Stimulated activated naive B cell treated with anti-CD40 and anti-IgM and Interleukin-4, amounts not matched to agents 10 μg/mL and 1 μg/mL and 100 μg/mL, for 72 hours (primary cell): ENCODE results near the gene BEX4.
"Not testable (repeated sequence)": the region's sequence is repeated elsewhere in the genome, so short reads cannot be mapped to it uniquely, and the experiment has no call there.

ENCODE experiments used
- ATAC-seq, 2 donors: fragments of 150-1000 bp; cut with Tn5 transposase; replicated peaks; 2 replicates each; pipeline ENCODE4 v1.10.0; 2021; ENCODE audit warnings: moderate library complexity in 1 of 2
- DNase-seq: peaks from one replicate; pipeline ENCODE4 v3.0.0; 2021
- H3K27ac Mint-ChIP-seq: one replicate; pipeline ENCODE4 v1.8.0; 2022; ENCODE audit warnings: mild to moderate bottlenecking, mixed read lengths
- H3K27me3 Mint-ChIP-seq, 2 donors: one replicate each; pipeline ENCODE4 v1.8.0; 2022; ENCODE audit warnings: mixed read lengths in 2 of 2
- H3K36me3 Mint-ChIP-seq, 2 donors: one replicate each; pipeline ENCODE4 v1.8.0; 2022; ENCODE audit warnings: mixed read lengths in 2 of 2, mild to moderate bottlenecking in 1 of 2
- H3K4me1 Mint-ChIP-seq, 2 donors: one replicate each; pipeline ENCODE4 v1.8.0; 2022; ENCODE audit warnings: mixed read lengths in 2 of 2, mild to moderate bottlenecking in 1 of 2
- H3K4me3 Mint-ChIP-seq, 2 donors: one replicate each; pipeline ENCODE4 v1.8.0; 2022; ENCODE audit warnings: mild to moderate bottlenecking in 2 of 2, mixed read lengths in 2 of 2, moderate library complexity in 1 of 2
- H3K9me3 Mint-ChIP-seq, 2 donors: one replicate each; pipeline ENCODE4 v1.8.0; 2022; ENCODE audit warnings: mixed read lengths in 2 of 2, mild to moderate bottlenecking in 1 of 2

BEX4 gene, protein sequence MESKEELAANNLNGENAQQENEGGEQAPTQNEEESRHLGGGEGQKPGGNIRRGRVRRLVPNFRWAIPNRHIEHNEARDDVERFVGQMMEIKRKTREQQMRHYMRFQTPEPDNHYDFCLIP

DNA sequence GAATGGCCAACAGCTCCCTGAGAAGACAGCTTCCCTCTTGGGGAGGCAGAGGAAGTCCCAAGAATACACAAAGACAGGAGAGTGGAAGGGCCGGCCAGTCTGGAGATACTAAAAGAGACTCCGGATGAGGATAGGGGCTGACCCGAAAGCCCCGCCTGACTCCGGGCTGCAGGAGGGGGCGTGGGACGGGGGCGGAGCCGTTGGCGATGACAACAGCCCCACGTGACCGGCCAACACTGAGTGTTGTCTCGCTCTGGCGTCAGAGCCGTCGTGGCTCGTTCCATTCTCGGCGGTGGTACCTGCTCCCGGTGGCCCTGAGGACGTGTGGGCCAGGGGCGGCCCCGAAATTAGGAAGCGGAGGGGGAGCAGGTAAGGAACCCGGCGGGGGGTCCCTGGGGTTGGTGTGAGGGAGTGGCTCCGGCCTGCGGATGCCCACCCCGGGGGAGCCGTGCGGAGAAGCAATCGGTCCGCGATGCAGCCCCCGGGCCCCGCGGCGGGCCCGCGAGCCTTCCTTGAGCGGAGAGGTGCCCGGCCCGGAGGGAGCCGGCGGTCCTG, at the start of gene BEX4:
Gene BEX4 (plus strand): TSS at position 239 of the 555 bp plus-strand sequence. CDS start 1,046 bp downstream, outside the sequence.
- peak within 1 kb of the TSS; percentile 91 to 96 for H3K4me3 Mint-ChIP-seq
- H3K4me1 Mint-ChIP-seq: peaks cover 0 to 13% of the 10 kb centered on the region in 2 donors
- peak within 1 kb of the TSS; percentile 97 for H3K27ac Mint-ChIP-seq
- ATAC-seq (peak; percentile 96 to 97), DNase-seq (peak; percentile 70)
- peaks cover 0 to 8% of the 10 kb centered on the region in 2 donors for H3K27me3 Mint-ChIP-seq
- no peaks in the 10 kb centered on the region for H3K36me3 Mint-ChIP-seq
- no peaks in the 10 kb centered on the region for H3K9me3 Mint-ChIP-seq

DNA sequence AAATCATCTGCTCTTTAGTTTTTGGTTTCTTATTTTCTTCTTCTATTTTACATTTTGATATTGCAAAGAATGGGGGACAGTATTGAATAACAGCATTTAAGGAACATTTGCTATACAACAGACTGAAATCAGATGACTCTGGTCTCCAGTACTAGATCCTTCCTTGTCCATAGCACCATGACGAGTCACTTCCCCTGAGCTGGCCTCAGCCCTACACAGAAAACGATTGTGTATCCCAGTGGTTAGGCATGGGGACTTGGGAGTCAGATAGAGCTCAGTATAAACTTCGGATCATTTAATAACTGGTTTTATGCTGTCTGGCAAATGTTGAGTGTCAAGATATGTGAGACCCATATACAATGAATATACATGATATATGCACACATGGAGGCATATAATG, 44.7 kb upstream of the BEX4 start:
- Mint-ChIP-seq H3K4me1 (no peaks in the 10 kb centered on the region), H3K4me3 (no peak overlapping the region), H3K9me3 (no peaks in the 10 kb centered on the region), H3K27ac (no peak overlapping the region), H3K27me3 (no peaks in the 10 kb centered on the region), H3K36me3 (no peaks in the 10 kb centered on the region)
- DNase-seq: no peak
- ATAC-seq: no peak

DNA sequence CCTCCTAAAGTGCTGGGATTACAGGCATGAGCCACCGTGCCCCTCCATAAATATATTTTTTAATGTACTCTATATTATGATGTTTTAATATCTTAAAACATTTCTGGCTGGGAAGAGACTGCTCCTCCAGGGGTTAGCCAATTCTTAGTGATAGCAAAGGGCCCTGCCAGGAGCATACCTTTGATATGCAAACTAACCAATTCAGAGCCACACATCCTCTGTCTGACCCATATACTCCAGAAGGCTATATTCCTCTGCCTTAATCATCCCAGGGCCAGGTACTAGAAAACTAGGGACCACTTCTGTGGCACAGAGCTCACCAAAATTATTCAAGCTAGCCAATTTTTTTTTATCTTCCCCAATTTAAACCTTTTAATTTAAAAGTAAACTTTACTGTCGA, 43.6 kb upstream of the BEX4 start:
- no peak overlapping the region for H3K4me3 Mint-ChIP-seq
- ATAC-seq (no peak), DNase-seq (no peak)
- H3K27me3 Mint-ChIP-seq: peaks cover 5% of the 10 kb centered on the region in 2 donors
- peaks cover 3 to 4% of the 10 kb centered on the region in 2 donors for H3K4me1 Mint-ChIP-seq
- no peak overlapping the region for H3K27ac Mint-ChIP-seq
- H3K9me3 Mint-ChIP-seq: no peaks in the 10 kb centered on the region
- H3K36me3 Mint-ChIP-seq: no peaks in the 10 kb centered on the region

DNA sequence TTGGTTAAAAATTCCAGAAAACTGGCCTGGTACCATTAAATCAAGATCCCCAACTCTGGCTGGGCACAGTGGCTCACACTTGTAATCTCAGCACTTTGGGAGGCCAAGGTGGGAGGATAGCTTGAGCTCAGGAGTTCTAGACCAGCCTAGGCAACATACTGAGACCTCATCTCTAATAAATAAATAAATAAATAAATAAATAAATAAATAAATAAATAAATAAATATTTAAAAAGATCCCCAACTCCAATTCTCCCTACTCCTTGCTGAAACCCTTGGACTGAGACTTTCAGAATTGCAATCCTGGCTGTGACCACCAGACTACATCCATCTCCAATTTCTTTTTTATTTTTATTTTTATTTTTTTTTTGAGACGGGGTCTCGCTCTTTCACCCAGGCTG, 39.7 kb upstream of the BEX4 start:
- H3K9me3 Mint-ChIP-seq, DNase-seq, ATAC-seq, H3K4me3 Mint-ChIP-seq, H3K4me1 Mint-ChIP-seq, H3K36me3 Mint-ChIP-seq, H3K27ac Mint-ChIP-seq: not testable (repeated sequence)
- H3K27me3 Mint-ChIP-seq: peaks cover 9 to 14% of the 10 kb centered on the region in 2 donors

DNA sequence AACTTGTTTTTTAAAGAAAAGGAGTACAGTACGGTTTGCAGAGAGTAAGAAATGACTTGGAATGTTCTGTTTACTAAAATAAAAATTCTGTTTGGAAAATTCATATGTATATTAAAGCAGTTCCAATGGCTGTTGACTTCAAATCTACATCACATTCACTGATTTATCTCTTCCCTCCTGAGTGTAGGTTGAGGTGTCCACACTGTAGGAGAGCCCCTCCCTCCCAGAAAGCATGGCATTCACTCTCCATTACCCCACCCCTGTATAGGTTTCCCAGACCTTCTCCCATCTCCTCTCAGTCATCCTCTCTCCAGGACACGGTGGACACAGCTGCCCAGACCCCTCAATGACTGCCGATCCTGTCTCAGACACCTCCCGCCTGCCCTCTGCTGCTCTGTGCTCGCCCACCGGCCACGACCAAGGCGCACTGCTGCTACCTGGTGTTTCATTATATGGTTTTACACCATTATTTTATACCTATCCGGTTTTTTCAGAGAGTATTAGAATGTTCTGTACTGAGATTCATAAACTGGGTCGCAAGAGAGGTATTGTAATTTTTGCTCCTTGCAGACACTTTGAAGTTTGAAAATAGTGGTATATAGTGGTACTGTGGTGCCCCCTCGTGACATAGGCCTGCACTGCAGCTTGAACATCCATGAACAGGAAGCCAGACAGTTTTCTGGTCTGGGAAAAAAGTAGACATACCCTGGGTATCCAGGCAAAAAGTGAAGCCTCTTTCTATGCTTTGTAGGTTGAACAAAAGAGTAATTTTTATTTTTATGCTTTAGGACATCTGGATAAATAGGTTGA, 38.8 kb upstream of the BEX4 start:
- Mint-ChIP-seq H3K4me3 (no peak overlapping the region), H3K27me3 (peaks cover 14 to 15% of the 10 kb centered on the region in 2 donors), H3K27ac (no peak overlapping the region), H3K36me3 (no peaks in the 10 kb centered on the region), H3K9me3 (no peaks in the 10 kb centered on the region), H3K4me1 (peaks cover 4% of the 10 kb centered on the region in 2 donors)
- DNase-seq (peak; percentile 12), ATAC-seq (peak; percentile 38 to 55)

DNA sequence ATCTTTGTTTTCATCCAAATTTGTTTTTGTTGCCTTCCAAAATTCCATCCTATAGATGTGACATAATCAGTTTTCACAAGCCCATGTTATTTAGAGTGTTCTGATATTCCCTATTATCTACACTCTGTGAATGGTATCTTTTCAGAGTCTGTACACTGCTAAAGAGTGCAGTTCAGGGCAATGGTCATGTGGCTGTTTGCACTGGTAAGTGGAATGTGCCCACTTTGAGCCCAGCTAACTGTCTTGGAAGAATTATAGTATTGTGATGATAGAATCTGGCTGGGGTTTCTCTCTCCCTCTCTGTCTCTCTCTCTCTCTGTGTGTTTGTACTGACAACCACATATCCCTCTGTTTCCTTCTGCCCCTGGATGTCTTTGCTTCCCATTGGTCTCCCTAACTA, 37.4 kb upstream of the BEX4 start:
- no peak overlapping the region for H3K27ac Mint-ChIP-seq
- H3K9me3 Mint-ChIP-seq: no peaks in the 10 kb centered on the region

DNA sequence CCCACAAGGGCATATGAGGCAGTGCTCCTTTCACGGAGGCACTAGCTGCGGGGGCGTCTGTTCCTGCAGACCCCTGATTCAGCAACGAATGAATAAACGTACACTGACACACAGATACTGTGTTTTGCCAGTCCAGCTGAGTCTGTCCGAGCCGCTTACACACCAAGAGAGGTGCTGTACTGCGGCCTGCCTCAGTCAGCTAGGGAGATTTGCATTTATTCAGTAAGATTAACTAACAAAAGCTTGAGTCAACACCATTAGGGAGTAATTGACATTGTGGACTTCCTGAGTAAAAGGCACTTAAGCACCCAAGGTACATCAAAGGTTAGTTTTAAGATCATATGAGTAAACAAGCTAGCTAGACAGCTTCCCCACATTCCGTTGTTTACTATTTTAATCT, 31.0 kb upstream of the BEX4 start:
- Mint-ChIP-seq H3K9me3 (no peaks in the 10 kb centered on the region), H3K4me1 (no peaks in the 10 kb centered on the region), H3K27ac (no peak overlapping the region), H3K4me3 (no peak overlapping the region), H3K27me3 (peaks cover 10 to 13% of the 10 kb centered on the region in 2 donors), H3K36me3 (no peaks in the 10 kb centered on the region)
- ATAC-seq (no peak), DNase-seq (no peak)

More for the DNA sequence above, 37.4 kb upstream of the BEX4 start:
- Mint-ChIP-seq H3K4me3 (no peak overlapping the region), H3K4me1 (peaks cover 4% of the 10 kb centered on the region in 2 donors), H3K36me3 (no peaks in the 10 kb centered on the region), H3K27me3 (peaks cover 15% of the 10 kb centered on the region in 2 donors)
- DNase-seq (no peak), ATAC-seq (no peak)

DNA sequence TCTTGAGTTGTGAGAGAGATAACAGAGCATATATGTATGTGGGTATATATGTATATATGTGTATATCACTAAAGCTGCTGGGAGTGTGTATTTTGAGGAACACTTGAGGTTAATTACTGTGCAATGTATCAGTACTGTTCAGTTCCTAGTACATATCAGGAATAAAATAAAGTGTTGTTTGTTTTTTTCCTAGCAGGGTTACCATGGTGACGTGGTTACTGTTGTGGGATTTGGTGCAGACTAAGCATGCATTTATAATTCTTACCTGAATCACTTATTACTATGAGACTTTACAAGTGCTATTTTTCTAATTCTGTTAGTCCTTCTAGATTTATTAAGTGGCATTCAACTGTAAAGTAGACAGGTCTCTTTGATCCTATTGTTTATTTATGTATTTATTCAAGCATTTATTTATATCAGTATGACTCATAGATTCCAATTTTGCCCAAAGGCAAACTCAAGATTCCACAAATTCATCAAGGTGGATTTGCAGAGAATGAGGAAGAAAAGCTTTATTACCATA, 26.9 kb upstream of the BEX4 start:
- no peaks in the 10 kb centered on the region for H3K9me3 Mint-ChIP-seq
- H3K4me3 Mint-ChIP-seq: no peak overlapping the region
- DNase-seq (no peak), ATAC-seq (no peak)
- H3K36me3 Mint-ChIP-seq: no peaks in the 10 kb centered on the region
- no peak overlapping the region for H3K27ac Mint-ChIP-seq
- no peaks in the 10 kb centered on the region for H3K27me3 Mint-ChIP-seq
- H3K4me1 Mint-ChIP-seq: no peaks in the 10 kb centered on the region

DNA sequence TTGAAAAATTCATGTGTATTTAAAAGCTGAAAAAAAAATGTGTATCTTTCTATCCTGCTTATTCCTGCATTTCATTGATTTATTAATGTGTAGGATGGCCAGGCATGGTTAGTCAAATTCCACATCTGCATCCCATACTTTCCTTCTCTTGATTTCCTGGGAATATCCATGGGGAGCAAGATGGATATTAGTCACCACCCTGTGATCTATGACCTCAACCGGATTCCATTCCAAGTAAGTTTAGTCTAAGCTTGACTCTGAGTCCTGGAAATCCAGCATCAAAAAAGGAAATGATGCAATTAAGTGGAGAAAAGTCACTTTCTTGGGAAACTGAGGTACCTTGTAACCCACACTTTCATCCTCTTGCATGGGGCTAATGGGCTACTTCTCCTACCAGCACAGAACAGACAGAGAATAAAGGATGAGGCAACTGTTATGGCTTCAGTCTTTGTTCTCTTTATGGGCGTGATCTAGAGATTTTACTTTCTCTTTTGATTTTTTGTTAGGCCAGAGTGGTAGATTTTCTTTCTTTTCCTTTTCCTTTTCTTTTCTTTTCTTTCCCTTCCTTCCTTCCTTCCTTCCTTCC, 17.1 kb upstream of the BEX4 start:
- no peak for ATAC-seq
- H3K4me3 Mint-ChIP-seq: no peak overlapping the region
- H3K27ac Mint-ChIP-seq: no peak overlapping the region

DNA sequence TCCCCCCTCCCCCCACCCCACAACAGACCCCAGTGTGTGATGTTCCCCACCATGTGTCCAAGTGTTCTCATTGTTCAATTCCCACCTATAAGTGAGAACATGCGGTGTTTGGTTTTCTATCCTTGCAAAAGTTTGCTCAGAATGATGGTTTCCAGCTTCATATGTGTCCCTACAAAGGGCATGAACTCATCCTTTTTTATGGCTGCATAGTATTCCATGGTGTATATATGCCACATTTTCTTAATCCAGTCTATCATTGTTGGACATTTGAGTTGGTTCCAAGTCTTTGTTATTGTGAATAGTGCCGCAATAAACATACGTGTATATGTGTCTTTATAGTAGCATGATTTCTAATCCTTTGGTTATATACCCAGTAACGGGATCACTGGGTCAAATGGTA, 16.2 kb upstream of the BEX4 start:
- ATAC-seq, H3K4me1 Mint-ChIP-seq, H3K27ac Mint-ChIP-seq, H3K27me3 Mint-ChIP-seq, DNase-seq, H3K9me3 Mint-ChIP-seq, H3K4me3 Mint-ChIP-seq, H3K36me3 Mint-ChIP-seq: not testable (repeated sequence)

More for the DNA sequence above, 17.1 kb upstream of the BEX4 start:
- Mint-ChIP-seq H3K27me3 (no peaks in the 10 kb centered on the region), H3K4me1 (no peaks in the 10 kb centered on the region), H3K9me3 (no peaks in the 10 kb centered on the region), H3K36me3 (no peaks in the 10 kb centered on the region)
- no peak for DNase-seq

DNA sequence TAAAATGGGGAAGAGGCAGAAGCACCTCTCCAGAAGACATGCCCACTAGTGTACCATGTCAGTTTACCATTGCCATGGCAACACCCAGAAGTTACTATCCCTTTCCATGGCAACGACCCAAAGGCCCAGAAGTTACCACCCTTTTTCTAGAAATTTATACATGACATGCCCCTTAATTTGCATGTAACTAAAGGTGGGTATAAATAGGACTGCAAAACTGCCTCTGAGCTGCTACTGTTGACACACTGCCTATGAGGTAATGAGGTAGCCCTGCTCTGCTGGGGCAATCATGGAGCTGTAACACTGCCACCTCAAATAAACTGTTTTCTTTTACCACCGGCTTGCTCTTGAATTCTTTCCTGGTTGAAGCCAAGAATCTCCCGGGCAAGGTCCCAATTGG, 13.9 kb upstream of the BEX4 start:
- Mint-ChIP-seq H3K4me1 (no peaks in the 10 kb centered on the region), H3K4me3 (no peak overlapping the region), H3K27me3 (no peaks in the 10 kb centered on the region), H3K9me3 (no peaks in the 10 kb centered on the region), H3K27ac (no peak overlapping the region), H3K36me3 (no peaks in the 10 kb centered on the region)
- ATAC-seq (no peak), DNase-seq (no peak)

DNA sequence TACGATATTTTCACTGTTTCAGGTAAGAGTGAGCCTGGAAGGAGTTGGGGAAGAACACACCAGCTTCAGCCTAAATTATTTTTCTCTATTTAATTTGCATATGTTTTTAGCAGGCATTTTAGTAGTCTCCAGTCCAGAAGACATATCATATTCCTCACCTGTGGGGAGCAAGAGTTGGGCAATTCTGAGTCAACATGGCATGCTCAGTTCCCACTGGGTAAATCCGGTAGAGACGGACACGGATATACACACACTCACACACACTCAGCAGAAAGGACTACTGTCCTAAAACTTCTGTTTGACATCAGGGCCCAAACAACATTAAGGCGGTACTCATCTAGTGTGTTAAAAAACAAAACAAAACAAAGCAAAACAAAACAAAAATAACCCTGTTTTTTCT, 4.9 kb upstream of the BEX4 start:
- H3K27ac Mint-ChIP-seq: no peak overlapping the region
- H3K4me3 Mint-ChIP-seq: no peak overlapping the region
- no peak for DNase-seq
- no peak for ATAC-seq
- no peaks in the 10 kb centered on the region for H3K36me3 Mint-ChIP-seq
- no peaks in the 10 kb centered on the region for H3K4me1 Mint-ChIP-seq
- peaks cover 0 to 4% of the 10 kb centered on the region in 2 donors for H3K27me3 Mint-ChIP-seq
- no peaks in the 10 kb centered on the region for H3K9me3 Mint-ChIP-seq

DNA sequence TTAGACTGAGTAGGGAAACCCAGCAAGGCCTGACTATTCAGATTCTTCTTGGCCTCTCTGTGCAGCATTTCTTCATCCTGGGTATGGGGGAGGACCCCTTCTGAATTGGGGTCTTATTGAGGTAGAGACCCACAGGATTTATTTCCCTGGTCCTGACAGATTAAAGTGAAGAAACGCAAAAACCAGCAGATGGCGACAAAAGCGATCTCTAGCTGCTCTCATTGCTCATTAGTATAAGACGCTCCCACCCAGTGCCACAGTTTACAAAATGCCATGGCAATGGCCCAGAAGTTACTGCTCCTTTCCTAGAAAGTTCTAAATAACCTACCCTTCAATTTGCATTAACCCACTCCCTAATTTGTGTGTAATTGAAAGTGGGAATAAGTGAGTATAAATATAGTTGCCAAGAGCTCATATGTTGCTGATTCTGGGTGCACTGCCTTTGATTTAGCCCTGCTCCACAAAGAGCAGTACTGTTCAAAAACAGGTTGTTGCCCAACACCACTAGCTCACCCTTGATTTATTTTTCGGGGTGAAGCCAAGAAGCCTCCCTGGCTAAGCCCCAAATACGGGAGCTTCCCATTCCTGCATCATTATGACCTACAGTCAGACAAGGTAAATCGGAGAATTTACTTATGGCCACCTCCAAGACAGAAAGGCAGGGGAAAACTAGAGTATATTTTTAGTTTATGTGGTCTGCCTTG, 3.7 kb upstream of the BEX4 start:
- Mint-ChIP-seq H3K27me3 (peaks cover 0 to 4% of the 10 kb centered on the region in 2 donors), H3K36me3 (no peaks in the 10 kb centered on the region), H3K4me1 (peaks cover 0 to 7% of the 10 kb centered on the region in 2 donors), H3K4me3 (no peak overlapping the region), H3K27ac (no peak overlapping the region), H3K9me3 (no peaks in the 10 kb centered on the region)
- DNase-seq (peak; percentile 13), ATAC-seq (peak; percentile 39)
